Neural progenitor cell (in vitro differentiated cells): ENCODE data around the gene SHE. TPM values are rescaled to one million over a fixed set of nuclear protein-coding genes. Genes with fewer than 3 reads are reported as not detected.

Experiments
- DNase-seq: peaks from one replicate; pipeline ENCODE4 v3.0.0-alpha.2; 2016; ENCODE audit warnings: low spot score
- H2AFZ ChIP-seq: fragments of 200-600 bp; sonication (generic); replicated peaks from 2 replicates; pipeline ENCODE4 v1.6.1; 2016; ENCODE audit warnings: antibody characterized with exemption
- H3F3A ChIP-seq: fragments of 200-600 bp; sonication (generic); 2 replicates; pipeline ENCODE4 v1.6.1; 2016; ENCODE audit warnings: antibody characterized with exemption, low read depth
- H3K27ac ChIP-seq: fragments of 200-600 bp; sonication (generic); 2 replicates; pipeline ENCODE4 v1.5.1; 2016; ENCODE audit warnings: mild to moderate bottlenecking
- H3K27me3 ChIP-seq: fragments of 200-600 bp; sonication (generic); 2 replicates; pipeline ENCODE4 v1.6.1; 2016; ENCODE audit warnings: mild to moderate bottlenecking, moderate library complexity
- H3K36me3 ChIP-seq: fragments of 200-600 bp; sonication (generic); 2 replicates; pipeline ENCODE4 v1.5.1; 2016
- H3K4me1 ChIP-seq: fragments of 200-600 bp; sonication (generic); 2 replicates; pipeline ENCODE4 v1.6.1; 2016; ENCODE audit warnings: mixed run types
- H3K4me2 ChIP-seq: fragments of 200-600 bp; sonication (generic); 2 replicates; pipeline ENCODE4 v1.6.1; 2016
- H3K4me3 ChIP-seq: fragments of 200-600 bp; sonication (generic); 2 replicates; pipeline ENCODE4 v1.5.1; 2016
- H3K79me2 ChIP-seq: fragments of 200-600 bp; sonication (generic); 2 replicates; pipeline ENCODE4 v1.6.1; 2016; ENCODE audit warnings: low read depth
- H3K9ac ChIP-seq: fragments of 200-600 bp; sonication (generic); 2 replicates; pipeline ENCODE4 v1.6.1; 2016
- H3K9me3 ChIP-seq: fragments of 200-600 bp; sonication (generic); 2 replicates; pipeline ENCODE4 v1.5.1; 2016; ENCODE audit warnings: low read depth
- H4K20me1 ChIP-seq: fragments of 200-600 bp; sonication (generic); 2 replicates; pipeline ENCODE4 v1.6.1; 2016; ENCODE audit warnings: low read depth
- H3K27ac Mint-ChIP-seq: 3 replicates; pipeline ENCODE4 v1.8.0; 2021; ENCODE audit warnings: mixed read lengths
- H3K27me3 Mint-ChIP-seq: 2 replicates; pipeline ENCODE4 v1.8.0; 2022; ENCODE audit warnings: low read depth, mild to moderate bottlenecking, inconsistent platforms, moderate library complexity, mixed read lengths; ENCODE audit not compliant: insufficient read depth
- H3K36me3 Mint-ChIP-seq: 3 replicates; pipeline ENCODE4 v1.8.0; 2021; ENCODE audit warnings: mixed read lengths
- H3K4me1 Mint-ChIP-seq: 3 replicates; pipeline ENCODE4 v1.8.0; 2021; ENCODE audit warnings: mixed read lengths
- H3K4me3 Mint-ChIP-seq: 3 replicates; pipeline ENCODE4 v1.8.0; 2021; ENCODE audit warnings: mild to moderate bottlenecking, moderate library complexity, mixed read lengths
- H3K9me3 Mint-ChIP-seq: 3 replicates; pipeline ENCODE4 v1.8.0; 2020; ENCODE audit warnings: mixed read lengths
- EZH2 ChIP-seq: fragments of 200-600 bp; sonication (generic); IDR thresholded peaks from 2 replicates; pipeline ENCODE4 v1.6.1; 2017; ENCODE audit warnings: antibody characterized with exemption, mild to moderate bottlenecking, moderate library complexity
- EZH2phosphoT487 ChIP-seq: fragments of 200-600 bp; sonication (generic); IDR thresholded peaks from 2 replicates; pipeline ENCODE4 v1.6.1; 2017; ENCODE audit warnings: antibody characterized with exemption
- total RNA-seq: library from RNA; depleted of rRNA; stranded (reverse); fragments of >200 nt; gene quantifications from 2 replicates; pipeline ENCODE4 v1.2.3, GENCODE V29; 2015; ENCODE audit warnings: low replicate concordance
- TF ChIP-seq, protein P1 (sequence below): fragments of 200-600 bp; sonication (generic); IDR thresholded peaks from 2 replicates; pipeline ENCODE4 v1.5.1; 2017; ENCODE audit warnings: antibody characterized with exemption, mild to moderate bottlenecking

The SHE gene
- total RNA-seq, 1 donor from 2014 or later = 0.04 TPM

DNA sequence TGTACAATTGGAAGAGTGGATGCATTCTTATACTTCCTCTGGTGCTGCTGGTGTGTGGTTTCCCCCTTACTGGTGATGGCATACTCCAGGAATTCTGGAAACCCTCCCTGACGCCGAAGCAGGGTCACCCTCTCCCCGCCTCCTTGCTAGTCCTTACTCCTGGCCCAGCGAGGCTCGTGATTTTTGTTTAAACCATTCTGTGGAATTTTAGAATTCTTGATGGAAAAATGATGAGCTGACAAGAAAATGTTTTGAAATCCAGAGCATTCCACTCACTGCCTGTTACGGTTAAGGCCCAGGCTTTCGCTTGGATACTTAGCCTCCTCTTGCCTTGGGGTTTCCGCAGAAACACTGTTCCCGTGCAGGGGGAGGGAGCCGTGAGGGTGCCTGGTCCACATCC lies 55.9 kb downstream of the SHE start:
- Histone ChIP-seq H3K27ac (no peak overlapping the region), H3K4me2 (no peak overlapping the region), H3K4me1 (no peaks in the 10 kb centered on the region), H3K36me3 (no peaks in the 10 kb centered on the region), H3K9ac (no peak overlapping the region), H2AFZ (no peak overlapping the region), H3K9me3 (no peaks in the 10 kb centered on the region), H3K4me3 (no peak overlapping the region), H4K20me1 (no peaks in the 10 kb centered on the region), H3F3A (peaks cover 5% of the 10 kb centered on the region), H3K27me3 (no peaks in the 10 kb centered on the region), H3K79me2 (no peaks in the 10 kb centered on the region)
- Mint-ChIP-seq H3K9me3 (no peaks in the 10 kb centered on the region), H3K4me1 (peaks cover 13% of the 10 kb centered on the region), H3K27me3 (peaks cover 22% of the 10 kb centered on the region), H3K36me3 (no peaks in the 10 kb centered on the region), H3K27ac (no peak overlapping the region), H3K4me3 (no peak overlapping the region)
- TF ChIP-seq EZH2 = no peak
- TF ChIP-seq, protein P1, sequence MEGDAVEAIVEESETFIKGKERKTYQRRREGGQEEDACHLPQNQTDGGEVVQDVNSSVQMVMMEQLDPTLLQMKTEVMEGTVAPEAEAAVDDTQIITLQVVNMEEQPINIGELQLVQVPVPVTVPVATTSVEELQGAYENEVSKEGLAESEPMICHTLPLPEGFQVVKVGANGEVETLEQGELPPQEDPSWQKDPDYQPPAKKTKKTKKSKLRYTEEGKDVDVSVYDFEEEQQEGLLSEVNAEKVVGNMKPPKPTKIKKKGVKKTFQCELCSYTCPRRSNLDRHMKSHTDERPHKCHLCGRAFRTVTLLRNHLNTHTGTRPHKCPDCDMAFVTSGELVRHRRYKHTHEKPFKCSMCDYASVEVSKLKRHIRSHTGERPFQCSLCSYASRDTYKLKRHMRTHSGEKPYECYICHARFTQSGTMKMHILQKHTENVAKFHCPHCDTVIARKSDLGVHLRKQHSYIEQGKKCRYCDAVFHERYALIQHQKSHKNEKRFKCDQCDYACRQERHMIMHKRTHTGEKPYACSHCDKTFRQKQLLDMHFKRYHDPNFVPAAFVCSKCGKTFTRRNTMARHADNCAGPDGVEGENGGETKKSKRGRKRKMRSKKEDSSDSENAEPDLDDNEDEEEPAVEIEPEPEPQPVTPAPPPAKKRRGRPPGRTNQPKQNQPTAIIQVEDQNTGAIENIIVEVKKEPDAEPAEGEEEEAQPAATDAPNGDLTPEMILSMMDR = no peak
- no peak for TF ChIP-seq EZH2phosphoT487
- no peak for DNase-seq

DNA sequence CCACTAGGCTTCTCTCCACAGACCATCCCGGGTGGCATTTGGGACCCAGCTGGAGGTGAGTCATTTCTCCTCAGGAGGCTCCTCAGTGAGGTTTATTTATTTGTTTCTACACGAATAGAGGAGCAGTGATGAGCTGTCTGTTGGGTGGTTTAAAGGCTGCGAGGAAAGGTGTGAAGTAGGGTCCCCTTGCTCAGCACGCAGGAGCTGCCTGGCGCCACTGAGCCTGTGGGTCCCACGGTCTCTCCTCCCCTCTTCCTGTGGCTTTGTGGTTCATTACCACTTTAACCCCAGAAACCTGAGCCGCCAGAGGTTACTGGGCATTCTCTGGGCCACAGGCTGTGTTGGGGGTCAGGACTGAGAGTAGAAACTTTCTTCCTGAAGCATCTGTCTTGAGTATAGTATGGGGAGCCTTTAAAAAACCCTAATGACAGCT lies 57.2 kb downstream of the SHE start:
- Histone ChIP-seq H3K27ac (no peak overlapping the region), H3K36me3 (no peaks in the 10 kb centered on the region), H3K9me3 (no peaks in the 10 kb centered on the region), H3F3A (peaks cover 5% of the 10 kb centered on the region), H3K4me1 (no peaks in the 10 kb centered on the region), H2AFZ (no peak overlapping the region), H3K79me2 (no peaks in the 10 kb centered on the region), H3K27me3 (no peaks in the 10 kb centered on the region), H3K4me3 (no peak overlapping the region), H3K9ac (no peak overlapping the region), H3K4me2 (no peak overlapping the region), H4K20me1 (no peaks in the 10 kb centered on the region)
- no peak overlapping the region for H3K4me3 Mint-ChIP-seq
- DNase-seq = no peak
- H3K27ac Mint-ChIP-seq = no peak overlapping the region
- H3K9me3 Mint-ChIP-seq = no peaks in the 10 kb centered on the region
- H3K4me1 Mint-ChIP-seq = peaks cover 10% of the 10 kb centered on the region
- TF ChIP-seq EZH2 (no peak), EZH2phosphoT487 (no peak)
- TF ChIP-seq, protein P1 = no peak
- peaks cover 17% of the 10 kb centered on the region for H3K27me3 Mint-ChIP-seq
- no peaks in the 10 kb centered on the region for H3K36me3 Mint-ChIP-seq

DNA sequence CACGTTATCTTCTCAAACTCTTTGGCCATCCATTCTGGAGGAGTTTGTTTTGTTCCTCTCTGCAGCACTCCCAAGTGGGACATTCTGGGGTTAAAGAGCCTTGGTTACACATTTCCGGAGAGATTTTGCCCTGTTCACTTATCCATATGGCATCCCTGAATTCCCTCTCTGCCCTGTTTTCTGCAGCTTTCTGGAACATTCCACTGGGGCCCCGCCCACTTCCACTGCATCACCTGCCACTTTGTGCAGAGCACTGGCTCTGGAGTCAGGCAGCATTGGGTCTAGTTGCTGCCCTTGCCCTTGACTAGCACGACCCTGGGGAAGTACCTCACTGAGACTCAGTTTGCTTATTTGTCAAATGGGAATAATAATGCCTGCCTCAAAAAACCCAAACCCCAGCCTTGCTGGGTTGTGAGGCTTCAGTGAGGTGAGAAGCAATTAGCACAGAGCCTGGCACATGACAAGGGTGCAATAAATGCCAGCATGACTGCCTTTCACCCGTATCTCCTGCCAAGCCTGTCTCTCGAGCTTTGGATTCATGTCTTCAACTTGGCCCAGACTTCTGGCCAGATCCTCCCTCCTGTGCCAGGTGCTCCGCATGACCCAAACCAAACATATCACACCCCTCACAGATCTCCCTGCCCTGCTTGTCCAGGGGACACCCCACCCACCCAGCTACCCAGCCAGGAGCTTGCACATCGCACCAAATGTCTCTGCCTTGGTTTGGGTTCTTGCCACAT lies 58.8 kb downstream of the SHE start:
- H3K4me2 ChIP-seq = no peak overlapping the region
- no peaks in the 10 kb centered on the region for H3K27me3 ChIP-seq
- H3K27ac ChIP-seq = no peak overlapping the region
- no peak overlapping the region for H3K4me3 Mint-ChIP-seq
- H3K4me3 ChIP-seq = no peak overlapping the region
- no peak overlapping the region for H3K9ac ChIP-seq
- no peaks in the 10 kb centered on the region for H3K79me2 ChIP-seq
- H3F3A ChIP-seq = peaks cover 5% of the 10 kb centered on the region
- H3K27me3 Mint-ChIP-seq = peaks cover 11% of the 10 kb centered on the region
- no peaks in the 10 kb centered on the region for H4K20me1 ChIP-seq
- no peak for DNase-seq
- no peak for TF ChIP-seq EZH2
- TF ChIP-seq EZH2phosphoT487 = no peak
- TF ChIP-seq, protein P1 = no peak
- H3K4me1 ChIP-seq = no peaks in the 10 kb centered on the region
- no peaks in the 10 kb centered on the region for H3K36me3 ChIP-seq
- H3K36me3 Mint-ChIP-seq = no peaks in the 10 kb centered on the region
- H3K9me3 ChIP-seq = no peaks in the 10 kb centered on the region
- no peak overlapping the region for H2AFZ ChIP-seq
- H3K4me1 Mint-ChIP-seq = peaks cover 13% of the 10 kb centered on the region
- H3K27ac Mint-ChIP-seq = peak overlapping the region; percentile 58
- no peaks in the 10 kb centered on the region for H3K9me3 Mint-ChIP-seq
